Gastroesophageal sphincter (tissue), 2 donors: ENCODE measurements around the gene PPM1L.

Experiments used
- EP300 ChIP-seq: sonication (generic); formaldehyde crosslinking; IDR thresholded peaks from one replicate; pipeline ENCODE4 v1.6.1; 2017; ENCODE audit warnings: antibody characterized with exemption, mild to moderate bottlenecking
- POLR2A ChIP-seq, 2 donors: fragments of 450-650 bp; IDR thresholded peaks; one replicate each; pipeline ENCODE4 v1.6.1; 2017; ENCODE audit warnings: antibody characterized with exemption in 2 of 2, mild to moderate bottlenecking in 2 of 2, moderate library complexity in 1 of 2
- POLR2AphosphoS5 ChIP-seq: sonication (generic); formaldehyde crosslinking; IDR thresholded peaks from one replicate; pipeline ENCODE4 v1.6.1; 2017; ENCODE audit warnings: antibody characterized with exemption

- peak; percentile 35 for TF ChIP-seq POLR2AphosphoS5
- TF ChIP-seq EP300: no peak
- TF ChIP-seq POLR2A (IDR thresholded peaks at IDR 0.05): no peak
Observed at GRCh38 chr3:160755776-160756304, at the start of gene PPM1L.
